GM21619 (cell line): ENCODE results near the gene ARMC2.

Source experiments
- ATAC-seq: cut with Tn5 transposase; IDR thresholded peaks from one replicate; pipeline ENCODE4 v1.9.1; 2021; ENCODE audit not compliant: unreplicated experiment

The ARMC2 gene

GRCh38 chr6:108982154-108983113 is 134.2 kb downstream of the ARMC2 start:
- ATAC-seq: no peak

DNA sequence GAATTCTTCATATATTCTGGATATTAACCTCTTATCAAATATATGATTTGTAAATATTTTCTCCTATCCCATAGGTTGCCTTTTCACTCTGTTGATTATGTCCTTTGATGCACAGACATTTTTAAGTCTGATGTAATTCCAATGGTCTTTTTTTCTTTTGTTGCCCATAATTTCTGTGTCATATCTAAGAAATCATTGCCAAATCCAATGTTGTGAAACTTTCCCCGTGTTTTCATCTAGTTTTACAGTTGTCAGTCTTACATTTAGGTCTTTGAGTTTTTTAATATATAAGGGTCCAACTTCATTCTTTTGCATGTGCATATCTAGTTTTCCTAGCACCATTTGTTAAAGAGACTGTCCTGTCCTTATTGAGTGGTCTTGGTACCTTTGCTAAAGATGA is 134.9 kb downstream of the ARMC2 start:
- ATAC-seq: no peak

DNA sequence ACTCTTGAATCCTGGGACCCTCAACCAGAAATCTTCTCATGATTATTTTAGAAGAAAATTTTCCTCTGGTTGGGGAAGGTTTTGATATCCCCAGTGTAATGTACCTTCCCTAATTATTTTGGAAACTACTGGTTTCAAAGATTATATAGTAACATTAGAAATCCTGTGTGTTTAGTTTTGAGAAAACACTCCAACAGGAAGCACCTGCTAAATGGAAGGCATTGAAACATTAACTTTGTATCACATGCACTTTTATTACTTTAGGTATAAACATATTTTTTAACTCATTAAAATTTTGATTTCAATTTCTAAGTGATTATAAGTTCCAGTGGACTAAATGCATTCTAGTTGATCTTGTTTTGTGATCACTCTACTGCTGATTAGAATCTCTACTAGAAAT is 137.1 kb downstream of the ARMC2 start:
- no peak for ATAC-seq

- no peak for ATAC-seq
Observed at GRCh38 chr6:108987156-108987555, 138.9 kb downstream of the ARMC2 start.

GRCh38 chr6:108988296-108988695 is 140.1 kb downstream of the ARMC2 start:
- no peak for ATAC-seq

GRCh38 chr6:108988765-108989164 is 140.5 kb downstream of the ARMC2 start:
- ATAC-seq: no peak

GRCh38 chr6:108989700-108990099 is 141.5 kb downstream of the ARMC2 start:
- no peak for ATAC-seq

DNA sequence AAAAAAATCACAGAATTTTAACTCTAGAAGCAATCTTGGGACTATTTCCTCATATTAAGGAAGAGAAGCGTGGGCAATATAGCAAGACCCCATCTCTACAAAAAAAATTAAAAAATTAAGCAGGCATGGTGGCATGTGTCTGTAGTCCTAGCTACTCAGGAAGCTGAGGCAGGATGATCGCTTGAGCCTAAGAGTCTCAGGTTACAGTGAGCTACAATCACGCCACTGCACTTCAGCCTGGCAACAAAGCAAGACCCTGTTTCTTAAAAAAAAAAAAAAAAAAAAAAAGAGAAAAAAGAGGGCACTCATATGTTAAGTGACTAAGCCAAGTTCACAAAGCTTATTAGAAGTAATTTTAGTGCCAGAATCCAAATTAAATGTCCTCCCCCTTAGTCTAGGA is 145.7 kb downstream of the ARMC2 start:
- ATAC-seq: no peak

DNA sequence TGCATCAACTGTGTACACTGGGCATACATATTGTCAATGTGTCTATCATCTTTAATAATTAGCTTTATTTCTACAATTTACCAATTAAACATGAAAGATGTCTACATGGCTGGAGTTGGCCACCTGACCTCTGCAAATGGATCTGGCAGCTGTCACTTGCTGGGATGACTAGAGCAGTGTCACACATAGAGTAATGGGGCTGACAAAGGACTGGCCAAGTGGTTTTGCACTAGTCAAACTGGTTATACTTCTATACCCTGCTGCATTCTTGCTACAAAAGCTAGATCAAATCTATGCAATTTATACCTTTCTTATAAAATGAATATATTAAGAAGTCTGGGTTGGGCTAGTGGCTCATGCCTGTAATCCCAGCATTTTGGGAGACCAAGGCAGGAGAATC is 147.1 kb downstream of the ARMC2 start:
- ATAC-seq: no peak

DNA sequence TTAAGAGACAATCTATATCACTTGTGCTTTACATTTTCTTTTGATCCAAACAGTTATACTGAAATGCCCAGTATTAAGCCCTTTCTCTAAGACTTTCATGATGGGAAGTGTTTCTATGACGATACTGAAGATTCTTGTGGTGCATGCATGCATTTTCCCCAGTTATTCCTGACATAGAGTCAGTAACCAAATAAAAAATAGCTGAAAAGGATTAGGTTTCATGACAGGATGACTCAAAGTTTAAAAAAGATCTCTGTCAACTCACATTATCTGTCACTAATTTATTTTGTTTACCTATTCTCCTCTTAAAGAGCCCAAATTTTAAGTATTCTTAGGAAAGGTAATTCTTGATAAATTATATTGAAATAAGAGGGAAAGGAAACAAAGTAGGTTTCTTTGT is 148.0 kb downstream of the ARMC2 start:
- no peak for ATAC-seq

DNA sequence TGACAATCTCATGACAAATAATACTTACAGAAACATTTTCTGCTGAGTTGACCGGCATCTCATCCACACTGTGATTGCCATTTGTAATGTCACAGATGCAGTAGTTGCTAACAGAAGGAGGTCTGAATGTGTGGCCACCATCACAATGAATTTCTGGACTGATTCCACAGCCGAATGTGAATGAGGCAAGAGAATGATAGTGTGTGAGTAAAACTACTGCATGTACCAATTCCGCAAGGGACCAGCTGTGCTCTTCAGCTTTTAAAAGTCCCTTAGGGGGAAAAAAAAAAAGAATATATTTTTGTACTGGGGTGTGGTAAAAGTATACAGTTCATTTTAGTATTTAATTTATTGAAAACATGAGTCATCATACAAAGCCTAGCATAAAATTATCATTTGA is 150.3 kb downstream of the ARMC2 start:
- ATAC-seq: no peak

DNA sequence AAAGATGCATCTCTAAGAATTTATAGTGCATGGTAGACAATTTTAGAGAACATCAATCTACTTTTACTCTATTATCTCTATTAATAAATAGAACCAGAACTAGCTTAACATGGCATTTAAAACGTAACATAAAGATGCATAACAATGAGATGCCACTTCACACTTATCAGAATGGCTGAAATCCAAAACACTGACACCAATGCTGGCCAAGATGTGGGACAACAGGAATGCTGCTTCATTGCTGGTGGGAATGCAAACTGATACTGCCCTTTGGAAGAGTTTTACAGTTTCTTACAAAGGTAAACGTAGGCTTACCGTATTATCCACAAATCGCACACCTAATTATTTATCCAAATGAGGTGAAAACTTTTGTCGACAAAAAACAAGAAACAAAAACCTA is 151.2 kb downstream of the ARMC2 start:
- ATAC-seq: no peak

DNA sequence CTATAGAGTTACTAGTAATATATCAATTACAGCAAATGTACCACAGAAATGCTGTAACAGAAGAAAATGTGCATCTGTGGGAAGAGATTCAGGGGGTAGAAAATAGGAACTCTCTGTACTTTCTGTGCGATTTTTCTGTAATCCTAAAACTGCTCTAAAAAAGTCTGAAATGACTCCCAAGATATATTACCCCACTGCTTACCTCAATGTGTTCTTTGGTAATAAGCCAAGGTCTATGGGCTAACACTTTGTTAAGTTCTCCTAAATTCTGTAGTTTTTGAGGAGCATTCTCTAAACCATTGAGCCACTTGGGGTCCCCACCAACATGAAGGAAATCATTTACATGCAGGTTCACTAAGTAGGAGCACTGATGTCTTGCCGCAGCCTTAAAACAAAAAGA is 152.1 kb downstream of the ARMC2 start:
- no peak for ATAC-seq

DNA sequence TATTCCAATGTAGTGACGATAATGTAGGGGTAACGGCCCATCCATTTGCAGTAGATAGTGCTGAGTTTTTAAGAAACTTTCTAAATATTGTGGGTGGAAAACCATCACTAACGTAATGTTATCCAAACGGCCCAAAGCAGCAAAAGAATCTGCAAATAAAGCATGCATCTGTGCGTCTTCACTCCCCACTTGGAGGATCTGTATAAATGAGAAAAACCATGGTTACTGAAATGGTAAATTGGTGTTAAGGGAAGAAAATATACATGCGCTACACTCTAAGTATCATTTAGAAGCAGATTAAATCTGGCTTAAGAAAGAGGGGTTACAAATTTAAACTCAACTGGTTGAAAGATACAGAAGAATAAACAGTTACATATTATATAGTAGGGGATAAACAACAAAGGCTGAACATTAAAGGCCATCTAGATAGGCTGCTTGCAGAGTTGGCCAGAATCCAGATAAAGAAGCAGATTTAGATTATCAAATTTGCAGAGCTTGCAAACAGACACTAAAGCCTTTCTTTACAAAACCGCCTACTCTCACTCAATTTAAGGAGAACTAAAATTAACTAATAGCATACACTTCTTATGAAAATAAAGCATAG is 153.2 kb downstream of the ARMC2 start:
- no peak for ATAC-seq

DNA sequence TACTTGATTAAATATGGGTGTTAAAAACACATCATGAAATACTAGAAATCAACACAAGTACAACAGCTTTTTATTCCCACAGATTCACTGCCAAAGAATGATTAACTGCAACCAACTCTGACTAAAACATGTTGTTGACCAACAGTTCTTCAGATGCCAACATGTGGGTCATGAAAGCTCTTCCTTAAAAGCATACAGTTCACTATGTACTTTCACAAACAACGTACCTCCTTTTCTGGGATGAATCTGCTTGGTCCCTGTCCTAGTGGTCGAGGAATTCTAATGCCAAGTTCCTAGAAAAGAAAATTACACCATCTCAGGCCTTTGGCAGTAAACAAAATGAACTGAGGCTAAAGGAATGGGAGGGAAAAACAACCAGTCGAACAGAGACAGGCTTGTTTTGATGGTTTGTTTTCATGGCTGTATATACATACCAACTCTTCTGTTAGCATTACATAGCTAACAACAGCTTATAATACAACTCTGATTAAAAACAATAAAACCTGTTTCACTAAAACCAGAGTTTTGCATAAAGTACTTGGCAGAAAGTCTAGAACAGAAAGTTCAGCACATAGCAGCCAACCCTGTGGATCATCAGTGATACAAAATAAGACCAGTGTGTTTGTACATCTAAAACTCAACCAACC is 154.0 kb downstream of the ARMC2 start:
- ATAC-seq: no peak

GRCh38 chr6:109002882-109003281 is 154.7 kb downstream of the ARMC2 start:
- no peak for ATAC-seq

GRCh38 chr6:109006818-109007217 is 158.6 kb downstream of the ARMC2 start:
- no peak for ATAC-seq

DNA sequence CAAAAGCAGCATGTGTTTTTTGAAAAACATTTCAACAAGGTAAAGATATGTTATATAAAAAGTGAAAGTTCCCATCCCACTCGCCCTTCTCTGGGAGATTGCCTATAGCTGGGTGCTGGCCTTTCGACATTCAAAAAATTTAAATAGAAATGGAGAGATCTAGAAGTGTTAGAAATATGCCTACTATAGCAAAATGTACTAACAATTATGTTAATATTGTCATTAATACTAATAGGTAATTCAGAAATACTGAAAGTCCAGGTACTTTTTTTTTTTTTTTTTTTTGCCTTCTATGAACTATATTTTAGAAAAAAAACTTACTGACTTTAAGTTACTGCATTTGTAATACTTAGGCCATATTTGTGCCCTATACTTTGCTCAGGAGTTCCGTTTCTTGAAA is 159.3 kb downstream of the ARMC2 start:
- ATAC-seq: no peak

- no peak for ATAC-seq
Observed at GRCh38 chr6:109008054-109008453, 159.8 kb downstream of the ARMC2 start.

- ATAC-seq: peak; percentile 19
Observed at GRCh38 chr6:109008537-109009235, 160.5 kb downstream of the ARMC2 start.

- peak; percentile 88 for ATAC-seq
Observed at GRCh38 chr6:109009236-109009961, 161.2 kb downstream of the ARMC2 start.
